ENCODE measurements around the gene OSBPL9.

- no peak for TF ChIP-seq POLR2A (IDR thresholded peaks at IDR 0.05; ENCODE audit: low read depth, low read length)
- no peak for TF ChIP-seq TAF1 (IDR thresholded peaks at IDR 0.05; ENCODE audit: borderline replicate concordance, low read depth, low read length)
These were observed 18.7 kb downstream of the OSBPL9 start for GRCh38 chr1:51635615-51636014.

Measured in GM12892 (cell line).